Activated naive CD4-positive, alpha-beta T cell (primary cell): ENCODE results near the gene ACOXL.
"Not testable (repeated sequence)": the region's sequence is repeated elsewhere in the genome, so short reads cannot be mapped to it uniquely, and the experiment has no call there.

Experiments used
- DNase-seq, 4 experiments: peaks; one replicate each; lab custom pipeline; 2025; lab: John Stamatoyannopoulos, UW

ACOXL gene

DNA sequence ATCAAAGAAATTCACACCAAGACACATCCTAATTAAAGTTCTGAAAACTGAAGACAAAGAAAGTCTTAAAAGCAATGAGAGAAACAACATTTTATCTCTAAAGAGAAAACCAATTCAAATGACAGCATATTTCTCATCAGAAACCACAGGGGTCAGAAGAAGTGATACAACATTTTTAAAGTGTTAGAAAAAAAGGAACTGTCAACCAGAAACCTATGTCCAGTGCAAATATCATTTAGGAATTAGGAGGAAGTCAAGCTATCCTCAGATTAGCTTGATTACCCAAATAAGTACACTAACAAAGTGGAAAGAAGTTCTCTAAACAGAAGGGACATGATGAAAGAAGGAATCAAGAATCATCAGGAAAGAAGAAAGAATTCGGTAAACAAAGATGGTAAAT lies 328.8 kb downstream of the ACOXL start:
- no peak for DNase-seq

DNA sequence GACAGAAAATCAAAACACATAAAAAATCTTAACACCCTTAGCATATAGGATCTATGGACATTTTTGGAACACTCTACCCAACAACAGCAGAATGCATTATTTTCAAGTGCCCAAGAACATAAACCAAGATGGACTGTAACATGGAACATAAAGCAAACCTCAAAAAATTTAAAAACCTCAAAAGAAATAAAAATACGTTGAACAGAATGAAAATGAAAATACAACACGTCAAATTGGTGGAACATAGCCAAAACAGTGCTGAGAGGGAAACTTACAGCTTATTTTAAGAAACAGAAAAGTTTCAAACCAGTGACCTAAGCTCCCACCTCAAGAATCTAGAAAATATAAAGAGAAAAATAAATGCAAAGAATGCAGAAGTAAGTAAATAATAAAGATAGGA lies 330.0 kb downstream of the ACOXL start:
- no peak for DNase-seq

DNA sequence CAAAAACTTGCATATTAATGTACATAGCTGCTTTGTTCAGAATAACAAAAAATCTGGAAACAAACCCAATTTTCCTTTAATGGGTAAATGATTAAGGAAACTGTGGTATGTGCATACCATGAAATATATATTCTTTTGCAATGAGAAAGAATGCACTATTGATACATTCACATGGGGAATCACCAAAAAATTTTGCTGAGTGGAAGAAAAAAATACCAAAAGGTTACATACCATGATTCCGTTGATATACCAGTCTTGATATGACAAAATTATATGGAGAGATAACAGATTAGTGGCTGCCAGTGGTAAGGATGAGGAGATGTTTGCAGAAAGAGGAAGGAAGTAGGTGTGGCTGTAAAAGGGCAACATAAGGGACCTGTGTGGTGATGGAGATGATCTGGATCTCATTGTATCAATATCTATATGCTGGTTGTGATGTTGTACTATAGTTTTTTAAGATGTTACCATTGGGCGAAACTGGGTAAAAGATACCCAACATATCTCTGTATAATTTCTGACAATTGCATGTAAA lies 333.8 kb downstream of the ACOXL start:
- no peak for DNase-seq

DNA sequence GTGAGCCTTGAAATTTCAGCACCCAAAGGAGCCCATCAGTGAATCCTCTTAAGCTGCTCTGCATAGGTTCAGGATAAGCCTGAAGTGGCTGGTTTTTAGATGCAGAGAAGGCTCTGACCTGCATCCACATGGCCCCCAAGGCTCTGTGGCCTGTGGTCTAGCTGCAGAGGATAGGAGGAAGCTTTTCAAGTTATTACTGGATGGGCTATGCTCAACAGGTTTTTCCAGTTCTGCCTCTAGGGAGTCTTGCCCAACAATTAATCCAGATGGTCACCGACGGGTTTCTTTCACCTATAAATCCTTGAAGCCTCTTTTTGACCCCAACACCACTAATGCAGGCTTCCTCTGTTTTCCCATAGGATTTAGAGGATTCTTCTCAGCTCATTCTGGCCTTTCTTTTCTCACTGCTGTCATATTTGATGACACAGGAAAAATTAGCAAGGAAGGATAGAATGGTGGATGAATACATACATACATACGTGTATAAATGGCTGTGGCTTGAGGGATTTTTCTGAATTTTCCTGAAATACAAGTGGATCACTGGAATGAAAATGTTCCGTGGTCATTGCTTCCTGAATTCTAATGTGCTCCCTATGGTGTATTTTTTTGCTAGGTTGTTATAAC lies 336.2 kb downstream of the ACOXL start:
- no peak for DNase-seq

DNA sequence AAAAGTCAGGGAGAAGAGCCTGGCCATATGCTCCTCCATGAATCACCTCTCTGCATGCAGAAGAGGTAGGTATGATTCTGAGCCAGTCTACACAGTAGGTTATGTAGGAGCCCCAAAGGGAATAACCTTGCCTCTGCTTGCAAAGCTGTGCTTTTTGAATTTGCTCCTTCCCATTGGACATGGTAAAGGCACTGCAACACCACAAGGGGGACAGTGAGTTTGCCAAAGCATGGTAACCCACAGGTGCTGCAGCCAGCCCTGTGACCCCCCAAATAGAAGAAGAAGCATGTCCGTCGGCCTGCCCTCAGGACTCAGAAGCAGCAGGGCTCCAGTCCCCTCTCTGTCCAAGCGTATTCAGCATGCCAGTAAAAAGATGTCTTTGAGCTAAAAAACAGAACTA lies 337.3 kb downstream of the ACOXL start:
- DNase-seq = no peak

DNA sequence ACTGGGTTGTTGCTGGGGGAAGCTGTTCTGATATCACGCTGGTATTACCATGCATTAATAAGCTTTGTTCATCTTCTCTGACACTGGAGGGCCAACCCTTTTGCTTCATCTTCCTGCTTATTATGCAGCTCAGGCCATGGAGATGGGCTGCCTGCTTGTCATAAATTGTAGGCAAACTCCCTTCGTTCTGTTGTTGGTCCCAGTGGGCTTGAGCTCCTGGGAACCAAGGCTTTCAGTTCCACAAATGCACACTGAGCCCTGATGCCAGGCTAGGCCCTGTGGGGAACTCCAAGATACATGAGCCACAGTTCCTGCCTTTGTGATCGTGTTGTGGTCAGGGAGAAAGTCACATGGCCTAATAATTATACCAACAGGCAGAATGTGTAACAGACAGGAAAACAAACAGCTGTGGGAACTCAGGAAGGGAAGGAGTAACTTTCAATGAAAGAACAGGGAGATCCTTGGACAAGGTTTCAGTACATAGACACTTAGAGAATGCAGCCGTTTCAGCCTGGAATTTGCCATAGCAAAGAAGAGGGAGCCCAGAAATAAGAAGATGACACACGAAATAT lies 339.3 kb downstream of the ACOXL start:
- DNase-seq = no peak

DNA sequence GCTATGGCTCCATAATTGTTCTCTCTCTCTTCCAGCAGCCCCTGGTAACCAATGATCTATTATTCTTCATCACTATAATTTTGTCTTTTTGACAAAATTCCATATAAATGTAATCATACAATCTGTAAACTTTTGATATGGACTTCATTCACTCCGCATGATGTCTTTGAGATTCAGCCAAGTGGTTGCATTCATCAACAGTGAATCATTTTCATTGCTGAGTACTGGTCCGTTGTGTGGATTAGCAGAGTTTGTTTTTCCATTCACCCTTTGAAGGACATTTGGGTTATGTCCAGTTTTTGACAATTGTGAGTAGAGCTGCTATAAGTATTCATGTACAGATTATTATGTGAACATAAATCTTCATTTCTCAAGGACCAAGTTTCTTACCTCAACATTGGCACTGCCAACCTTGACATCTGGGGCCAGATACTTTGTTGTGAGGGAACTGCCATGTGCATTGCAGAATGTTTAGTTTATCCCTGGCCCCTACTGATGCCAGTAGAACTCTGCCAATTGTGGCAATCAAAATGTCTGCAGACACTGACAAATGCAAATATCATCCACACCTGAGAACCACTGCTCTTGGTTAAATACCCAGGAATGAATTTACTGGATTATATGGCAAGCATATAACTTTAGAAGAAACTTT lies 340.0 kb downstream of the ACOXL start:
- no peak for DNase-seq

DNA sequence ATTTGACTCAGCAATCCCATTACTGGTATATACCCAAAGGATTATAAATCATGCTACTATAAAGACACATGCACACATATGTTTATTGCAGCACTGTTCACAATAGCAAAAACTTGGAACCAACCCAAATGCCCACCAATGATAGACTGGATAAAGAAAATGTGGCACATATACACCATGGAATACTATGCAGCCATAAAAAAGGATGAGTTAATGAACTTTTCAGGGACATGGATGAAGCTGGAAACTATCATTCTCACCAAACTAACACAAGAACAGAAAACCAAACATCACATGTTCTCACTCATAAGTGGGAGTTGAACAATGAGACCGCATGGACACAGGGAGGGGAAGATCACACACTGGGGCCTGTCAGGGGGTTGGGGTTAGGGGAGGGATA lies 350.3 kb downstream of the ACOXL start:
- DNase-seq = not testable (repeated sequence)

DNA sequence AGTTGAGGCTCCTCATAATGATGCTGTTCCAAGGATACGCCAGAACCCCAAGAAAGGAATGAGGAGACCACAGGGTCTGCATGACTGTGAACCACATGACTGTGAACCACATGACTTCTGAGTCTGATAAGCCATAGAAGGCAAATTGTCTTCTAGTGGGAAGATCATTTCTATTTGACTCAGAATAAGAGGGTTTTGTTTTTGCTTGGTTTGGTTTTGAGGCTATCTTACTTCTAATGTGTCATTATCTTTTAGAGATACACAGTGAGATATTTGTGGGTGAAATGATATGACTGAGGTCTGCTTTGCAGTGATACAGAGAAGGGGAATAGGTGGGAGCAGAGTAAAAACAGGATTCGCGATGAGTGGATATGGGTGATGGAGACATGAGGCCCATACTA lies 359.4 kb downstream of the ACOXL start:
- no peak for DNase-seq

DNA sequence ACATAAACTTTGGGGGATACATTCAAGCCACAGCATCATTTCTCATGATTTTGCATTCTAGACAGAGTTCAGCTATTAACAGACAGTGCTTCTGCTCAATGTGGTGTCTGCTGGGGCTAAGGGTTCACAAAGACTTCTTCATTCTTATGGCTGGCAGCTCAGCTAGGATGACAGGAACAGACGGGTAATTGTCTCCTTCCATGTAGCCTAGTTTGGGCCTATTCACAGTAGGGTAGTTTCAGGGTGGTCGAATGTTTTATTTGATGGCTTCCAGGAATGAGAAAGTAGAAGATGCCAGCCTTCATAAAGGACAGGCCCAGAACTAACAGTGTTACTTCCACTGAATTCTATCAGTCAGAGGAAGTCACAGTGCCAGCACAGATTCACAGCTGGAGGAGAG lies 362.3 kb downstream of the ACOXL start:
- no peak for DNase-seq

DNA sequence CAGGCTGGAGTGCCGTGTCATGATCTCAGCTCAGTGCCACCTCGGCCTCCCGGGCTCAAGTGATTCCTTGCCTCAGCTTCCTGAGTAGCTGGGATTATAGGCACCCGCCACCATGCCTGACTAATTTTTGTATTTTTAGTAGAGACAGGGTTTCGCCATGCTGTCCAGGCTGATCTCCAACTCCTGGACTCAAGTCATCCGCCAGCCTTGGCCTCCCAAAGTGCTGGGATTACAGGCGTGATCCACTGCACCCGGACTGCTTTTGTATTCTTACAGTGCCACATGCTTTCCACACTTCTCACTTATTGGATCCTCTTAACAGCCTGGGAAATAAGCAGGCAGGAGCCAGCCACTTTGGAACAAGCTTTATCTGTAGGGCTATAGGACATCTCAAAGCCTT lies 363.1 kb downstream of the ACOXL start:
- no peak for DNase-seq

DNA sequence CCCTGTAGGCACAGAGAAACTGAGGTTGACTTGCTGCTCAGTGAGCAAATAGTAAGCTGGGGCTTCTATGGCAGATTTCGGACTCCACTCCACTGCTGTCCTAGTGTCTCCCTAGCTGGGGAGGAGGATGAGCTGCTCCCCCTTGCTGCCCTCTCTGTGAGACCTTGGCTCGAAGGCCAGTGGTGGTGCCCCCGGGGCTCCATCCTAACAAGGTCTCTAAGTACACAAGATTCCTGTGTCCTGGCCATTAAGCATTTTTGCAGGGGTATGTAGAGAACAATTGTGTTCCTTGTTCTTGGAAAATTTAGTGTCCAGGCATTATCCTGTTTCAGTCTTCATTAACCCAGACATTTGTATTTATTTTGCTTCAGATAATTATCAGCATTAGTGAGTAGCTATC lies 367.0 kb downstream of the ACOXL start:
- DNase-seq = no peak

DNA sequence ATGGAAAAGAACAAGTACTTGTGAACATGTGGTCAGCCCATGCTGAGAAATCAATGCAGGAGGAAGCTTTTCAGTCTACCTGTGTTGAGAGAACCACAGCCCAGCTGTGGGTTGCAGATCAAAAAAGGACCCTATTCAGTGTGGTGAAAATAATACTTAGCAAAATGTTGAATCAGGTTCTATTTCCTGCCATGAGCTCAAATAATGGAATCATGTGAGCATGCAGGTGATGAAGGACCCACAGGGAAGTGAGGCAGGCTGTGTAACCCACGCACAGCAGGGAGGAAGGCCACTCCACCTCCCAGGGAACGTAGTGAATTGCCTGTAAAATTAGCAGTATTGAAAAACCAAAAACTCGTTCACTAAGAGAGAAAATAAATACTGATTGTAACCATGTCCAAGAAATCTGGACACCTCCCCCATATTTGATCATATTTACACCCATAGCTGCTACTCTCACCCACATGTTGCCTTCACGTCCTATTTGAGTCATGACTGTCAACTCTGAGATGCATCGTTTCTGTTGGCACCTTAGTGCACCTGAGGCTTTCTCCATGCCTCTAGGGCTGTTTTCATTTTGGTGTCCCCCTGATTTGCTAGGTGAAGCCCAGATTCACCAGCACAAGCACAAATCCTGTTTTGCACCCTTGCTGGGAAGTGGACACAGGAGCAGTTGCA lies 367.9 kb downstream of the ACOXL start:
- DNase-seq = no peak

DNA sequence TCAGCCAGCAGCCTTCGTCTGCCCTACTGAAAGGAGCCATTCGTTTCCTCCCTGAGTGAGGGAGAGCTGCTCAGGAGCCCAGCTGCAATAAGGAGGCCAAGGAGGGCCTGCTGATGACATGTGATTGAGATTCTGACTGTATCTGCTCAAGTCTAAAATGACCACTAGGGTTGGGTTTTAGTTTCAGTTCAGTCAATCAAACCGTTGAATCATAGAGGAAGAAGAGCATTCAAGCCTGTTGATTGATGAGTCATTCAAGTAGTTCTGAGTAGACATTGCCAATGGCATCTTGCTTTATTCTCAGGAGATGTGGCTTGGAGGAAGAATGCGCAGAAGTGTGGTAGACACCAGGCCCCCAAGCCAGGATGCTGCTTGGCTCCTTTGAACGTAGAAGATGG lies 368.4 kb downstream of the ACOXL start:
- DNase-seq = no peak

DNA sequence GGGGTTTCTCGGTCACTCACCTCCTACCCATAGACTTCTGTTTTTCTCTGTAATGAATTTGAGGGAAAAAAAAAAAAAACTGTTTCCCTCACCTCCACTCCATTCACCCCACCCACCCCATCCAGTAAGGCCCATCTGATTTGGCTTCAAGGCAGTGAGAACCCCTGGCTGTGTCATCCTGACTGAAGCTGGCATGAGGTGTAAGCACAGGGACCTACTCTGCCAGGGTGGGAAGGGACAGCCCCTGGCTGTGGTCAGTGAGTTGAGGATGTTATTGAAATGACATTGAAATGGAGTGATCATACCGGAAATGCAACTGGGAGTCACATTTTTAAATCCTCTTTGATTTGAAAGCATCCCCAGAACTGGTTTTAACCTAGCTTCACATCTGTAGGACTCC lies 369.2 kb downstream of the ACOXL start:
- no peak for DNase-seq

DNA sequence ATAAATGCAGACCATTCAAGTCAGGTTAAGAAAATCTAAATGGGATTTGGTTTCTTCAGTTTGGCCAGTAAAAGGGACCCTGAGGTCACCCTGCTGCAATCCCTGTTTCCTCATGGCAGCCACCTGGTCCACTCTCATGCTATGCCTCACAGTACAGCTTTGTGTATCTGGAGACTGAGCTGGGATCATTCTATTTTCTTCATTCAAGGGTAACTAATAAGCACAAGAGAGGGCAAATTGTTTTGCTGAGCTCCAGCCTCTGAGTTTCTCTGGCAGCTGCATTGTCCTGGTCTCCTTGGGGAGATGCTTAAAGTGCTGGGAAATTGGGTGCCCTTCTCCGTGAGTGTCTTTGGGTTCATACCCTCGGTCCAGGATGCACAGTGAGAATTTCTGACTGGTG lies 369.8 kb downstream of the ACOXL start:
- no peak for DNase-seq

DNA sequence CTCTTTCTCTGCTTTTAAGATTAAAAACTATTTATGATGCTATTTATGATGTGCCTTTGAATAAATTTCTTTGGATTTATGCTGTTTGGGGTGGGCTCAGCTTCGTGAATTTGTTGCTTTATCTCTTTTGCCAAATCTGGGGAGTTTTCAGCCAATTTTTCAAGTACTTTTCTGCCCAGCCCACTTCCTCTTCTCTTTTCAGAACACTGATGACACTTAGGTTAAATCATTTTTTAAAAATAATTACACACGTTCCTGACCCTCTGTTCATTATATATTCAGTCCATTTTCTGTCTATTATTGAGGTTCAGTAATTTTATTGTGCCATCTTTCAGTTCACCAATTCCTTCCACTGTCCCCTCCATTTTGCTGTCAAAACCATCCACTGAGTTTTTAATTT lies 373.6 kb downstream of the ACOXL start:
- no peak for DNase-seq

DNA sequence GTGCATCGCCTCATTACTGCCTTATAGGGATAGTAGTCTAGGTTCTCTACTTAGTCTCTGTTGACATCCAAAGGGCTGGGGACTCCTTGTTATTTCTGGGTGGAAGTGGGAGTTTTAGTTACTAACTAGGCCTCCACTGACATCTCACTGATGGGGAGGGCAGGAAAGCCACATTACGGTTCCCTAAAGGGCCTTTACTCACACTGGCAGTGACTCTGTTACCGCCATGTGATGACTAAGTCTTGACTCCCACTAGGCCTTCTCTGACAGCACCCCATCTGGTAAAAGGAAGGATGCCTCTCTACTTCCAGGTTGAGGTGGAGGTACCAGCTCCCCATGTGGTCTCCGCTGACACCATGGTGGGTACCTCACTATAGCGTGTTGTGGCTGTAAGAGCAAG lies 374.3 kb downstream of the ACOXL start:
- no peak for DNase-seq

DNA sequence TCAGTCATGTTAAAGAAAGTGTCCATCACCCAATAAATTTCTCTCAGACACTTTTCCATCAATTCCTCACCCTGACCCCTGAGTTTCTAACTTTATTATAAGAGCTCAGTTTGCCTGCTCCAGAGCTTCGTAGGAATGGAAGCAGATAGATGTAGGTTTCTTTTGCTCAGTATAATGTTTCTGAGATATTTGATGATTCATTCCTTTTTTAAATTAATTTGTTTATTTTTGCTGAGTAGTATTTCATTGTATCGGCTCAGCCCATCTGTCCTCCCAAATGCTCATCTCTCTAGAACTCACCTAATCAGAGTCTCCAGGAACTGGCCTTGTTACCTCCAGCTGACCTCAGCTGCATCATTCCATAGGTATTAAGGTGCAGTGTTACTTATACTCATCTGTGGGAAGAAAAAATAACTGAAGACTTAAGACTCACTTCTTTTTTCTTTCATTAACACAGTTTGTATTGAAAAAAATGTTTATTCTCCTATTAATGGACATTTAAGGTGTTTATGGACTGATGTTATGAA lies 376.4 kb downstream of the ACOXL start:
- no peak for DNase-seq

DNA sequence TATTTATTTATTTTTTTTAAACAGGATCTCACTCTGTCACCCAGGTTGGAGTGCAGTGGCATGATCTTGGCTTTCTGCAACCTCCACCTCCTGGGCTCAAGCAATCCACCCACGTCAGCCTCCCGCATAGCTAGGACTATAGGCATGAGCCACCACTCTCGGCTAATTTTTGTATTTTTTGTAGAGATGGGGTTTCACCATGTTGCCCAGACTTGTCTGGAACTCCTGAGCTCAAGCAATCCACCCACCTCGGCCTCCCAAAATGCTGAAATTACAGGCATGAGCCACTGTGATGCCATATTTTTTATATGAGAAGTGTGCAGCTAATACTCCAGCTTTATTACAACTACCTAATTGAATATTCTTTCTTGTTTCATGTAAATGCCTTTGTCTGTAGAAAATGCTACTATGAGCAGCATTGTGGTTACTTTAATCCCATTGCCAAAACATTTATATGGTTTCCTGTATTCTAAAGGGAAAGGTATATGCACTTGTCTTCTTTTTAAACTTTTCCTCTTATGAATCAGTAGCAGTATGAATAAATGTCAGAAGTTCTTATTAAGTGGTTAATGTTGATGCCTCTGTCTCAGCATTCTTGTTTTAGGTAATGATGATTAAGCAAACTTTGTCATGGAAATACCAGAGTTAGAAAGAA lies 378.9 kb downstream of the ACOXL start:
- no peak for DNase-seq

DNA sequence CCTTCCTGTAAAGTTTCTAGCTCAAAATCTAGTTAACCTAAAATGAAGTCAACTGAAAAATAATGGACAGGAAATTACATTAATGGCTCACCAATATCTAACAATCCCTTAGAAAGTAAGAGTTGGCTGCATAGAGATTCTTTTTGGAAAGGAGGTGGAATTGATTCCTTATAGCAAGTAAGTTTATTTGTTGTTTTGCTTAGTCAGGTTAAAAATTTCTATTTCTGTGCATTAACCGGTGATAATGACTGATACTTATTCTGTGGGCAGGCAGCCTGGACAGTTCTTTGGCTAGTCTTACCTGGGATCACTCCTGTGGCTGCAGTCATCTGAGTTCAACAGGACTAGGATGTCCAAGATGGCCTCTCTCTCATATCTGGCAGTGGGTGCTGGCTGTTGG lies 381.5 kb downstream of the ACOXL start:
- no peak for DNase-seq

DNA sequence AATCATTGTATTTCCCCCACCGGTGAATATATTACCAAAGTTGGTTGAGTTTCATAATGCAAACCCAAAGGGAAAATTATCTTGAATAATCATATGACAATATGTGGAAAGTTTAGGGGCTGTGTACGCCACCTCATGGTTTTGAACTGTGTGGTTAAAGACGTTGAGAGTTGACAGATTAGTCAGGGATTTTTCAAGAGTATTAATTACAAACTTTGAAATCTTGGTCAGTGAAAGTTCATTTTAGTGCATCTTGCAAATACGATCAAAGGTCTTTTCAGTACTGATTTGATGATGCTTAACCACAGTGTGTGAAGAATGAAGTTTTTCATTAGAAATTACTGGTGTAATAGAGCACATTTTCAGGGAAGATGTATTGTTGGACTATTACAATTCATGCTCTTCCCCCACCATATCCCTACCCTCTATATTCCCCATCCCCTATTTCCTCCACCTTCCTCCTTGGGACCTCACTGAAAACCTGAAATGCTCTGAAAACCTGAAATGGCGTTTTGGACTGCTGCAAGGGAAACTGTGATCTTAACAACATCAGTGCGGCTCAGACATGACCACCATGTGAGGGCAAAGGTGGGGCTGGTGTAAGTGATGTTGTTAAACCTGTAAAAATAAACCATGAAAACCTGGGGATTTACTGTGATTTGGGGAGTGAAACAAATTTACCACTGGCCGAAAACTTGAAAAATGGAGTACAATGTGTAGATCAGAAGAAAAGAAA lies 383.8 kb downstream of the ACOXL start:
- DNase-seq = no peak
